Measurements from ENCODE around the gene SMOC1. TPM values are rescaled to one million over a fixed set of nuclear protein-coding genes. Genes with fewer than 3 reads are reported as not detected.

The SMOC1 gene
- total RNA-seq, 1 donor from 2014 or later = 3.1 TPM

DNA sequence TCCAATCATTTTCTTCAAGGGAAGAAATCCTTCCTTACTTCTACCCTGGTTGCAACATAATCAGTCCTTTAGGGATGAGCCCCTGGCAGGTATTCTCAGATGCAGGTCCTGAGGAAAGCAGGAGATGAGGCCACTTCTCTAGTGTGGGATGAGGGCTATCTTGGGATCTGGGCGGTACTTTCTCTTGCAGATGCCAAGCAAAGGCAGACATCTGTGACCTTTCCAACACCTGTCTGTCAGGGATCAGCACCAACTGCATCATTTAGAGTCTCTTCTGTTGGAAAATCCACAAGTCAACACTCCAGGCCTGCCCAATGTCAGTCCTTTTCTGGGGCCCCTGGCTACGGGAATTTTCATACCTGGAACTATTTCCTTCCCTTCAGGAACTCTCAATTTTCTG is 180.3 kb downstream of the SMOC1 start:
- no peak overlapping the region for H3K9ac ChIP-seq (ENCODE audit: low read depth in 1 of 3, low read length in 3 of 3)
- H3K36me3 ChIP-seq (ENCODE audit: control insufficient read depth in 3 of 3, insufficient read depth in 3 of 3, low read length in 3 of 3) = peaks cover 0 to 2% (median 0%) of the 10 kb centered on the region in 3 donors
- H3K27me3 ChIP-seq (ENCODE audit: control insufficient read depth in 3 of 3, insufficient read depth in 3 of 3, low read length in 3 of 3) = peaks cover 0 to 2% (median 0%) of the 10 kb centered on the region in 3 donors
- peaks cover 0 to 13% (median 6%) of the 10 kb centered on the region in 3 donors for H3K4me1 ChIP-seq (ENCODE audit: control insufficient read depth in 3 of 3, insufficient read depth in 3 of 3, low read length in 3 of 3)
- no peaks in the 10 kb centered on the region for H3K9me3 ChIP-seq (ENCODE audit: control insufficient read depth in 3 of 3, low read length in 3 of 3)
- no peak overlapping the region for H3K4me3 ChIP-seq (ENCODE audit: low read length in 3 of 3)
- no peak overlapping the region for H3K27ac ChIP-seq (ENCODE audit: low read depth, low read length)

DNA sequence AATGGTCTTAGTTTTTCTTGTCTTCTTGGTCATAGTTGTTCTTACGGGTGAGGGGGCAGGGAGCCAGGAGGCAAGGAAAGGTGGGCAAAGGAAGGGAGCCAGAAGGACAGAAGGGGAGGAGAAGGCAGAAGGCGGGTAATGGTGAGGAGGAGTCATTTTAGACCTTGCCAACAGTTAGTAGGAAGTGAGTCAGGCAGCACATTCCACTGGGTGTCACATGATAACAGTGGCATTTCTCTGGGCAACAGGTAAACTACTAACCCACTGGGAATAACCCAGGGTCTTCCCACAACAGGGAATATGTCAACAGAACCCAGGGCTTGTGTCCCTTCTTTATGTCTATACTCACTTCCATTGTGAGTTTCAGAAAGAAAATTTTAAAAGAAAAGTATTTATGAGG is 181.9 kb downstream of the SMOC1 start:
- Histone ChIP-seq H3K9ac (ENCODE audit: low read depth in 1 of 3, low read length in 3 of 3) (no peak overlapping the region), H3K27me3 (ENCODE audit: control insufficient read depth in 3 of 3, insufficient read depth in 3 of 3, low read length in 3 of 3) (peaks cover 0 to 2% (median 0%) of the 10 kb centered on the region in 3 donors), H3K27ac (ENCODE audit: low read depth, low read length) (no peak overlapping the region), H3K4me3 (ENCODE audit: low read length in 3 of 3) (no peak overlapping the region), H3K4me1 (ENCODE audit: control insufficient read depth in 3 of 3, insufficient read depth in 3 of 3, low read length in 3 of 3) (peaks cover 0 to 13% (median 6%) of the 10 kb centered on the region in 3 donors), H3K9me3 (ENCODE audit: control insufficient read depth in 3 of 3, low read length in 3 of 3) (no peaks in the 10 kb centered on the region), H3K36me3 (ENCODE audit: control insufficient read depth in 3 of 3, insufficient read depth in 3 of 3, low read length in 3 of 3) (peaks cover 0 to 2% (median 0%) of the 10 kb centered on the region in 3 donors)

DNA sequence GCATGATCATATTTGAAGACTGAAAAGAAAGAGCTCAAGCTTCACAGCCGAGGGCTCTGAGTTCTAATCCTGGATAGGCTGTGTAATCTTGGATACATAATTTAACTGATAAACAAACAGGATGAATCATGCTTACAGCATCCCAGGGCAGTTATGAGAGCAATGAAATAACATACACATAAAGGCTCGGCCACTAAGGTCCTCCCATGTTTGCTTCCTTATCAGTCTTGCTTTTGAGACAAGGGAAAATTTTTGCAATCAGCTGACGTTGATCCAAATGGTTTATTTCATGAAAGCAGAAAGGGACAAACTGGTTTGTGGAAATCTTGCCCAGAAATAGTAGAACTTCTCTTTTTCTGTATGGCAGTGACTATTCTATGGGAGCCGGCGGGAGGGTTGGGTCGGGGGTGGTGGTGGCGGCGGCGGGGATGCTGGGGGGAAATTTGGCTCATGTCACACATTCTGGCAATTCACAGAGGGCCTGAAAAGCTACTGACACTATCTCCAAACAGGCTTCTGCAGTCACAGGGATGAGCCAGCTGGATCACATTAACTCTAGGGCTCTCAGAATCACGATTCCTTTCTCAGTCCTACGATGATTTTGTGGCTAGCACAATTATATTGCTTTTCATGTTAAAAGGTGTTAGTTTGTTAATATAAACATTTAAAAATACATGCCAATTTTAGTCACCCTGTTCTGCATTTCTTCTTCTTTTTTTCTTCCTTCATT is 185.1 kb downstream of the SMOC1 start:
- H3K27me3 ChIP-seq (ENCODE audit: control insufficient read depth in 3 of 3, insufficient read depth in 3 of 3, low read length in 3 of 3) = no peaks in the 10 kb centered on the region
- H3K9me3 ChIP-seq (ENCODE audit: control insufficient read depth in 3 of 3, low read length in 3 of 3) = no peaks in the 10 kb centered on the region
- peaks cover 11 to 21% (median 19%) of the 10 kb centered on the region in 3 donors for H3K4me1 ChIP-seq (ENCODE audit: control insufficient read depth in 3 of 3, insufficient read depth in 3 of 3, low read length in 3 of 3)
- no peaks in the 10 kb centered on the region for H3K36me3 ChIP-seq (ENCODE audit: control insufficient read depth in 3 of 3, insufficient read depth in 3 of 3, low read length in 3 of 3)
- H3K9ac ChIP-seq (ENCODE audit: low read depth in 1 of 3, low read length in 3 of 3) = no peak overlapping the region
- no peak overlapping the region for H3K27ac ChIP-seq (ENCODE audit: low read depth, low read length)
- no peak overlapping the region for H3K4me3 ChIP-seq (ENCODE audit: low read length in 3 of 3)

DNA sequence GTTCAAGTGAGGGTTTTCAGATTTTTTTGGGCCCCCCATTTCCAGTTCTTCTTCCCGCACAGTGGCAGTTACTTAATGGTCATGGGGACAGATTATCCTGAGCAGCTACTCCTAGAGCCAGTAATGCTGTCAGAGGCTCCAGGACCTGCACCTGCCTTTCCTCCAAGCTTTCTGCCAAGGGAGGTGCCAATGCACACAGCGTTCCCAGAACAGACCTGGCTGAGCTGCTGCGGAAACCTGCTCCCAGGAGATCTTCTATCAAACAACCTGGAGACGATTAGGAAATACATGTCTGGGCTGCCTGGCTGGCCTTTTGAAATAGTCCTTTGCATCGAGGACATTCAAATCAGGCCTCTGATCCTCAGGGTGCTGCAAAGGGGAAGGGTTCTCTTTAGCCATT is 188.6 kb downstream of the SMOC1 start:
- no peaks in the 10 kb centered on the region for H3K9me3 ChIP-seq (ENCODE audit: control insufficient read depth in 3 of 3, low read length in 3 of 3)
- no peak overlapping the region for H3K27ac ChIP-seq (ENCODE audit: low read depth, low read length)
- no peak overlapping the region for H3K9ac ChIP-seq (ENCODE audit: low read depth in 1 of 3, low read length in 3 of 3)
- H3K36me3 ChIP-seq (ENCODE audit: control insufficient read depth in 3 of 3, insufficient read depth in 3 of 3, low read length in 3 of 3) = no peaks in the 10 kb centered on the region
- H3K4me1 ChIP-seq (ENCODE audit: control insufficient read depth in 3 of 3, insufficient read depth in 3 of 3, low read length in 3 of 3) = peaks cover 11 to 20% (median 20%) of the 10 kb centered on the region in 3 donors
- no peak overlapping the region for H3K4me3 ChIP-seq (ENCODE audit: low read length in 3 of 3)
- H3K27me3 ChIP-seq (ENCODE audit: control insufficient read depth in 3 of 3, insufficient read depth in 3 of 3, low read length in 3 of 3) = no peaks in the 10 kb centered on the region

DNA sequence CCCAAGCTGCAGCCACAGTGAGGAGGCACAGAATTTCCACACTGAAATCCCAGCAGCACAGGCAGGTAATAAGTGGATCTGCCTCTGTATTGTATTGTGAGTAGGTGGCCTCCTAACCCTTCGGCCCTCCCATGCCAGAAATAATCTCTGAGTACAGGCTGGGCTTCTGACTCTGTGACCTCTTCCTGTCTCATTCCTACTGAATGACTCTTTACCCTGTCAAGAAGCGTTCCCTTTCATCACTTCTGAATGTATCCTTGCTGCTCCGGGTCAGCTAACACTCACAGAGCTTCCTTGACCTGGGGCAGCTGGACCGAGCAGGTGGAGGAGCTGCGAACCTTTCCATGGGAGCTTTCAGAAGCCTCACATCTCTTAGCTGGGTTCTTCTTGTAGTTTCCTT is 190.0 kb downstream of the SMOC1 start:
- H3K9ac ChIP-seq (ENCODE audit: low read depth in 1 of 3, low read length in 3 of 3) = peak overlapping the region in 1 of 3 donors; percentile 14
- H3K4me3 ChIP-seq (ENCODE audit: low read length in 3 of 3) = no peak overlapping the region
- H3K9me3 ChIP-seq (ENCODE audit: control insufficient read depth in 3 of 3, low read length in 3 of 3) = no peaks in the 10 kb centered on the region
- H3K27me3 ChIP-seq (ENCODE audit: control insufficient read depth in 3 of 3, insufficient read depth in 3 of 3, low read length in 3 of 3) = no peaks in the 10 kb centered on the region
- H3K4me1 ChIP-seq (ENCODE audit: control insufficient read depth in 3 of 3, insufficient read depth in 3 of 3, low read length in 3 of 3) = peaks cover 11 to 20% (median 20%) of the 10 kb centered on the region in 3 donors
- no peak overlapping the region for H3K27ac ChIP-seq (ENCODE audit: low read depth, low read length)
- H3K36me3 ChIP-seq (ENCODE audit: control insufficient read depth in 3 of 3, insufficient read depth in 3 of 3, low read length in 3 of 3) = no peaks in the 10 kb centered on the region

DNA sequence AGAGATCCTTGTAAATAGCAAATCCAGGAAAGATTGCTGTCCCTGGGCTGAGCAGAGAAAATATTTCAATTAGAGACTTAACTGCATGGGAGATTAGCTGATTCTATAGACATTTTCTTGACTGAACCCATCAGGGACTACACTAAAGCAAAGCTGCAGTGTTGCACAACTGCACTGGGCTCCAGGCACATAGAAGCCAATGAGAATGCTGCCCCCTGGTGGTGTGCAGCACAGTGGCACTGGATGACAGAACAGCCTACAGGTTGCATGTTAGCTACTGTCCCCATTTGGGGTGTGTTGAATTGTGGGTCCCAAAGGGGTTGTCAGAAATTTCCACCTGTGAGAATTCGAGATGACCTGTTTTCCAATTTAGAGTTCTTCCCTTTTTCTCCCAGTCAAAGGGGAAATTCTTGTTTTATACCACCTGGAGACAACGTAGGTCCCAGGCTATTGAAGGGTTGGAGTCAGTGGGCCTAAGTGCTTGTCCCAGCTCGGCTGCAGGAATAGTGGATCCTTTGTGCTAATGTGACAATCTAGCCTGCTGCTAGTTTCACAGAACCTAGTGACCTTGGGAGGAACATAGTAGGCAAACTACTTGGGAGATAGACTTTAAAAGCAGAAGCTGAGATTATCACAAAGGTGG is 194.8 kb downstream of the SMOC1 start:
- H3K4me1 ChIP-seq (ENCODE audit: control insufficient read depth in 3 of 3, insufficient read depth in 3 of 3, low read length in 3 of 3) = peaks cover 3 to 14% (median 8%) of the 10 kb centered on the region in 3 donors
- H3K36me3 ChIP-seq (ENCODE audit: control insufficient read depth in 3 of 3, insufficient read depth in 3 of 3, low read length in 3 of 3) = no peaks in the 10 kb centered on the region
- no peaks in the 10 kb centered on the region for H3K27me3 ChIP-seq (ENCODE audit: control insufficient read depth in 3 of 3, insufficient read depth in 3 of 3, low read length in 3 of 3)
- no peak overlapping the region for H3K4me3 ChIP-seq (ENCODE audit: low read length in 3 of 3)
- H3K9me3 ChIP-seq (ENCODE audit: control insufficient read depth in 3 of 3, low read length in 3 of 3) = no peaks in the 10 kb centered on the region
- no peak overlapping the region for H3K27ac ChIP-seq (ENCODE audit: low read depth, low read length)
- H3K9ac ChIP-seq (ENCODE audit: low read depth in 1 of 3, low read length in 3 of 3) = no peak overlapping the region

DNA sequence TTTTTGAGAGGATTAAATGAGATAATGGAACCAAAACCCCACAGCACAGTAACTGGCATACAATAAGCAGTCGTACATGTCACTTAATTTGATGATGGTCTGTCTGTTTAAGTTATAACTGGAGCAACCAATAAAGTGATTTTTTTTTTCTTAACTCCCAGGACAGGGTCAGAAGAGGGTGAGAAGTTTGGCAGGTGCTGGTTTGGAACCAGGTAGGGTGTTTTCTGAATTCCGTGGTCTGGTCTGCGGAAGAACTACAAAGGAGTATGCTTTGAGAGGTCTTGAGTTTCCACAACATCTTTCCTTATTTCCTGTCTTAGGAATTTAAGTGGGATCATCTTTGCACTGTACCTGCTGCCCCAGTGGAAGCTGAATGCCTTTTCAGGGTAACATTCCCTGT is 197.8 kb downstream of the SMOC1 start:
- Histone ChIP-seq H3K9me3 (ENCODE audit: control insufficient read depth in 3 of 3, low read length in 3 of 3) (no peaks in the 10 kb centered on the region), H3K9ac (ENCODE audit: low read depth in 1 of 3, low read length in 3 of 3) (no peak overlapping the region), H3K27ac (ENCODE audit: low read depth, low read length) (no peak overlapping the region), H3K36me3 (ENCODE audit: control insufficient read depth in 3 of 3, insufficient read depth in 3 of 3, low read length in 3 of 3) (no peaks in the 10 kb centered on the region), H3K27me3 (ENCODE audit: control insufficient read depth in 3 of 3, insufficient read depth in 3 of 3, low read length in 3 of 3) (no peaks in the 10 kb centered on the region), H3K4me1 (ENCODE audit: control insufficient read depth in 3 of 3, insufficient read depth in 3 of 3, low read length in 3 of 3) (no peaks in the 10 kb centered on the region), H3K4me3 (ENCODE audit: low read length in 3 of 3) (no peak overlapping the region)

DNA sequence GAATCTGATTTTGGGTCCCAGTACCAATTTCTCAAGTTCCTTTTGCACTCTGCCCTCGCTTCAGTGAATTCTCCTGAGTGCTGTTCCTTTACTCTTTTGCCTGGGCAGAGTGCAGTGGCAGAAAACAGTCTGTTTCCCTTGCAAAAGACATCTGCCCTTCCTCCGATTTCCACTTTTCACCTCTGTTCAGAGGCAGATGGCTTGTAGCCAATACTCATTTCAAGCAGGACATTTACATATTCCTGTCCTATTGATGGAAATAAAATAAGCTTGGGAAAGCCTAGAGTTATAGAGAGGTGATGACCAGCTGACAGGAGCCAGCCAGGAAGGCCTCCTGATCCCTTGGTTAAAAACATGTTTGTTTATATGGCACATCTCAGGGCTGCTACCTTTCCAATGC is 198.5 kb downstream of the SMOC1 start:
- no peak overlapping the region for H3K27ac ChIP-seq (ENCODE audit: low read depth, low read length)
- H3K36me3 ChIP-seq (ENCODE audit: control insufficient read depth in 3 of 3, insufficient read depth in 3 of 3, low read length in 3 of 3) = no peaks in the 10 kb centered on the region
- H3K27me3 ChIP-seq (ENCODE audit: control insufficient read depth in 3 of 3, insufficient read depth in 3 of 3, low read length in 3 of 3) = no peaks in the 10 kb centered on the region
- H3K4me3 ChIP-seq (ENCODE audit: low read length in 3 of 3) = no peak overlapping the region
- H3K9me3 ChIP-seq (ENCODE audit: control insufficient read depth in 3 of 3, low read length in 3 of 3) = no peaks in the 10 kb centered on the region
- H3K4me1 ChIP-seq (ENCODE audit: control insufficient read depth in 3 of 3, insufficient read depth in 3 of 3, low read length in 3 of 3) = peaks cover 0 to 2% (median 0%) of the 10 kb centered on the region in 3 donors
- H3K9ac ChIP-seq (ENCODE audit: low read depth in 1 of 3, low read length in 3 of 3) = no peak overlapping the region

DNA sequence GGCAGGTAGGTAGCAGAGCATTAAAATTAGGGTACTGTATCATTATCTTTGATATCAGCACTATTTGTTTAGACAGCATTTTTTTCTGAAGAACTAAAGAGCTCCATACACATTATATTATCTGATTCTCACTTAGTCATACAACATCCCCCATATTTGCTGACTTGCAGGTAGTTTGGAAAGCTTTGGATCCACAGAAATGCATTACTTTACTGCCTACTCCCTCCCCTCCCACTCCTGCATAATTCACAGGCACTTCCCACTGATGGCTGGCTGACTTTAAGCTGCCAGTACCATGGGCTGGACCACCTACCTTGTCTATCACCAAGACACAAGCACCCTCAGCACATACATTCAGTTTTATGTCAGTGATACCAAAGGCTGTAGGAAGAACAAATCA is 199.1 kb downstream of the SMOC1 start:
- no peaks in the 10 kb centered on the region for H3K27me3 ChIP-seq (ENCODE audit: control insufficient read depth in 3 of 3, insufficient read depth in 3 of 3, low read length in 3 of 3)
- H3K36me3 ChIP-seq (ENCODE audit: control insufficient read depth in 3 of 3, insufficient read depth in 3 of 3, low read length in 3 of 3) = no peaks in the 10 kb centered on the region
- no peaks in the 10 kb centered on the region for H3K9me3 ChIP-seq (ENCODE audit: control insufficient read depth in 3 of 3, low read length in 3 of 3)
- H3K4me1 ChIP-seq (ENCODE audit: control insufficient read depth in 3 of 3, insufficient read depth in 3 of 3, low read length in 3 of 3) = peaks cover 0 to 2% (median 0%) of the 10 kb centered on the region in 3 donors
- H3K27ac ChIP-seq (ENCODE audit: low read depth, low read length) = no peak overlapping the region
- no peak overlapping the region for H3K9ac ChIP-seq (ENCODE audit: low read depth in 1 of 3, low read length in 3 of 3)
- no peak overlapping the region for H3K4me3 ChIP-seq (ENCODE audit: low read length in 3 of 3)

DNA sequence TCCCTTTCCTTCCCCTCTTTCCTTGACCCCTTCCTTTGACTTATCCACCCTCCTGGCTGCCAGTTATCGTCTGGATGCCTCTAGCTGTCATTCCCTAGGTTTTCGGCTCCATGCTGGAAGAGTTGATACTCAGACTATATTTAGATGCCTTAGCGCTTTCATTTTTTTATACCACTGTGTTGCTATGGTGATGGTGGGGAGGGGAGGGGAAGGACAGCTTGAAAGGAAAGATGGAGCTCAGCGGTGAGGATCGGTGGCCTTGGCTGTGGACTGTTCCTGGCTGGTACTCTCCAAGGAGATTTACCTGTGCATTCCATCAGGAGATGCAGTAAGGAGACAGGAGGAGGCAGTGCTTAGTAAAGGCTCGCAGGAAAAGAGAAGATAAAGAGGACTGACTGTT is 200.9 kb downstream of the SMOC1 start:
- Histone ChIP-seq H3K9ac (ENCODE audit: low read depth in 1 of 3, low read length in 3 of 3) (no peak overlapping the region), H3K4me1 (ENCODE audit: control insufficient read depth in 3 of 3, insufficient read depth in 3 of 3, low read length in 3 of 3) (peaks cover 0 to 2% (median 0%) of the 10 kb centered on the region in 3 donors), H3K27ac (ENCODE audit: low read depth, low read length) (no peak overlapping the region), H3K36me3 (ENCODE audit: control insufficient read depth in 3 of 3, insufficient read depth in 3 of 3, low read length in 3 of 3) (no peaks in the 10 kb centered on the region), H3K27me3 (ENCODE audit: control insufficient read depth in 3 of 3, insufficient read depth in 3 of 3, low read length in 3 of 3) (no peaks in the 10 kb centered on the region), H3K4me3 (ENCODE audit: low read length in 3 of 3) (no peak overlapping the region), H3K9me3 (ENCODE audit: control insufficient read depth in 3 of 3, low read length in 3 of 3) (no peaks in the 10 kb centered on the region)

Measured in skeletal muscle tissue (tissue), 4 donors.